Activated CD4-positive, alpha-beta T cell treated with anti-CD3 and anti-CD28 coated beads, Interleukin-2, Interleukin-6, amounts not matched to agents 100 ng/mL and 50 ng/mL, durations not matched to agents 16 hours and 8 hours (primary cell): Measurements from ENCODE around the gene KCNJ2.

Source experiments
- DNase-seq: peaks from one replicate; pipeline ENCODE4 v3.0.0-alpha.2; 2020

The KCNJ2 gene

GRCh38 chr17:70159980-70160379 is 9.4 kb upstream of the KCNJ2 start:
- no peak for DNase-seq

GRCh38 chr17:70161519-70161918 is 7.8 kb upstream of the KCNJ2 start:
- no peak for DNase-seq

GRCh38 chr17:70165383-70165782 is 3.9 kb upstream of the KCNJ2 start:
- no peak for DNase-seq

GRCh38 chr17:70166615-70167014 is 2.7 kb upstream of the KCNJ2 start:
- DNase-seq: no peak

- DNase-seq: peak; percentile 30
These were observed 1.0 kb upstream of the KCNJ2 start for GRCh38 chr17:70168044-70168976.

GRCh38 chr17:70169709-70170597 is 621 bp downstream of the KCNJ2 start:
- DNase-seq: no peak

- no peak for DNase-seq
These were observed 1.8 kb downstream of the KCNJ2 start for GRCh38 chr17:70171159-70171558.

GRCh38 chr17:70172449-70172848 is 3.1 kb downstream of the KCNJ2 start:
- DNase-seq: no peak

GRCh38 chr17:70172923-70173322 is 3.6 kb downstream of the KCNJ2 start:
- no peak for DNase-seq

GRCh38 chr17:70173681-70174080 is 4.3 kb downstream of the KCNJ2 start:
- no peak for DNase-seq

- no peak for DNase-seq
These were observed 12.0 kb downstream of the KCNJ2 start for GRCh38 chr17:70181376-70181775.

- DNase-seq: no peak
These were observed 12.5 kb downstream of the KCNJ2 start for GRCh38 chr17:70181866-70182265.

GRCh38 chr17:70183508-70183907 is 14.2 kb downstream of the KCNJ2 start:
- DNase-seq: no peak

- DNase-seq: no peak
These were observed 14.9 kb downstream of the KCNJ2 start for GRCh38 chr17:70184207-70184606.

- DNase-seq: no peak
These were observed 15.4 kb downstream of the KCNJ2 start for GRCh38 chr17:70184770-70185169.

GRCh38 chr17:70185285-70185684 is 16.0 kb downstream of the KCNJ2 start:
- DNase-seq: no peak

- DNase-seq: no peak
These were observed 18.1 kb downstream of the KCNJ2 start for GRCh38 chr17:70187383-70187782.

GRCh38 chr17:70190959-70191805 is 21.9 kb downstream of the KCNJ2 start:
- no peak for DNase-seq

- DNase-seq: no peak
These were observed 25.8 kb downstream of the KCNJ2 start for GRCh38 chr17:70195091-70195490.

GRCh38 chr17:70201872-70202419 is 32.6 kb downstream of the KCNJ2 start:
- DNase-seq: no peak

GRCh38 chr17:70202840-70203239 is 33.5 kb downstream of the KCNJ2 start:
- no peak for DNase-seq

- no peak for DNase-seq
These were observed 35.1 kb downstream of the KCNJ2 start for GRCh38 chr17:70204431-70204830.

- no peak for DNase-seq
These were observed 36.1 kb downstream of the KCNJ2 start for GRCh38 chr17:70205401-70205800.
